H1 (cell line): ENCODE data around the gene MARCHF10. TPM values are rescaled to one million over a fixed set of nuclear protein-coding genes. Genes with fewer than 3 reads are reported as not detected.

Source experiments
- CTCF ChIA-PET: fragments of 300-600 bp; sonication (Branson Sonifier 250); formaldehyde crosslinking; loops from one replicate; lab custom pipeline; 2021; ENCODE audit not compliant: partially characterized antibody; lab: Charles Lee
- POLR2A ChIA-PET: fragments of 300-600 bp; sonication (Branson Sonifier 250); formaldehyde crosslinking; loops from one replicate; lab custom pipeline; 2021; ENCODE audit warnings: inconsistent platforms; ENCODE audit not compliant: partially characterized antibody; lab: Charles Lee
- DNase-seq, 2 experiments: peaks; one replicate each; pipeline versions ENCODE4 v3.0.0 to v3.0.0-alpha.2; 2010 to 2022; ENCODE audit warnings: low spot score in 2 of 2, low read depth in 1 of 2, mixed read lengths in 1 of 2
- FAIRE-seq: peaks from 2 replicates; lab custom pipeline; 2011; peaks lifted over from hg19 to GRCh38; lab: Jason Lieb, UNC
- H2AFZ ChIP-seq: 2 replicates; pipeline ENCODE4 v1.8.1; 2012; ENCODE audit warnings: low read length, inconsistent platforms
- H2AK5ac ChIP-seq: 2 replicates; pipeline ENCODE4 v1.6.1; 2013; ENCODE audit warnings: low read depth, low read length
- H2BK120ac ChIP-seq: replicated peaks from 2 replicates; pipeline ENCODE3; 2013; ENCODE audit warnings: low read depth, low read length, inconsistent platforms
- H2BK12ac ChIP-seq: 2 replicates; pipeline ENCODE4 v1.6.1; 2013; ENCODE audit warnings: low read depth, low read length
- H2BK15ac ChIP-seq: 2 replicates; pipeline ENCODE4 v1.6.1; 2013; ENCODE audit warnings: low read length
- H2BK20ac ChIP-seq: 2 replicates; pipeline ENCODE4 v1.6.1; 2013; ENCODE audit warnings: low read length
- H2BK5ac ChIP-seq: 2 replicates; pipeline ENCODE4 v1.6.1; 2013; ENCODE audit warnings: low read depth, low read length
- H3K14ac ChIP-seq: 2 replicates; pipeline ENCODE4 v1.6.1; 2013; ENCODE audit warnings: inconsistent platforms; ENCODE audit not compliant: insufficient read length
- H3K18ac ChIP-seq: 2 replicates; pipeline ENCODE4 v1.6.1; 2013; ENCODE audit warnings: low read length; ENCODE audit errors: extremely low read depth
- H3K23ac ChIP-seq: 2 replicates; pipeline ENCODE4 v1.6.1; 2013; ENCODE audit warnings: inconsistent platforms; ENCODE audit not compliant: insufficient read length
- H3K23me2 ChIP-seq: 2 replicates; pipeline ENCODE4 v1.6.1; 2013; ENCODE audit warnings: low read depth, low read length
- H3K27ac ChIP-seq: 2 replicates; pipeline ENCODE4 v1.6.1; 2011; ENCODE audit warnings: low read depth, low read length, inconsistent platforms
- H3K27me3 ChIP-seq, 4 experiments: replicated peaks in 1 of 4; 1 replicate in 1 of 4; 2 replicates in 3 of 4; pipeline versions ENCODE4 v1.6.1 to v1.8.1; 2011 to 2013; ENCODE audit warnings: low read length in 3 of 4, mild to moderate bottlenecking in 3 of 4, inconsistent platforms in 2 of 4, mixed read lengths in 2 of 4, moderate library complexity in 1 of 4; ENCODE audit not compliant: control insufficient read depth in 3 of 4, insufficient read depth in 3 of 4; ENCODE audit errors: extremely low read depth in 1 of 4
- H3K36me3 ChIP-seq, 4 experiments: 2 replicates each; pipeline versions ENCODE4 v1.6.1 to v1.8.1; 2011 to 2013; ENCODE audit warnings: mild to moderate bottlenecking in 4 of 4, low read length in 3 of 4, moderate library complexity in 2 of 4, control low read depth in 1 of 4, inconsistent platforms in 1 of 4; ENCODE audit not compliant: insufficient read depth in 4 of 4, control insufficient read depth in 2 of 4
- H3K4ac ChIP-seq: replicated peaks from 2 replicates; pipeline ENCODE3; 2013; ENCODE audit warnings: low read length, low read depth, mixed read lengths, inconsistent platforms; ENCODE audit not compliant: insufficient read length
- H3K4me1 ChIP-seq, 4 experiments: replicated peaks in 1 of 4; 1 replicate in 1 of 4; 2 replicates in 3 of 4; pipeline versions ENCODE4 v1.6.1 to v1.8.1; 2011 to 2013; ENCODE audit warnings: low read length in 3 of 4, inconsistent platforms in 2 of 4, mixed read lengths in 1 of 4; ENCODE audit not compliant: insufficient read depth in 4 of 4, control insufficient read depth in 3 of 4
- H3K4me2 ChIP-seq, 2 experiments: 2 replicates each; pipeline versions ENCODE4 v1.6.1 to v1.8.1; 2011 to 2013; ENCODE audit warnings: low read depth in 2 of 2, low read length in 2 of 2, control low read depth in 1 of 2, inconsistent platforms in 1 of 2, mild to moderate bottlenecking in 1 of 2; ENCODE audit not compliant: insufficient read depth in 1 of 2
- H3K4me3 ChIP-seq, 4 experiments: fragments of 200-600, 300-600 bp in 1 of 4; sonication (generic), shearing (Covaris generic), sonication (Bioruptor Twin) in 1 of 4; 2 replicates each; pipeline versions ENCODE4 v1.5.1 to v1.8.1; 2011 to 2016; ENCODE audit warnings: low read length in 4 of 4, low read depth in 3 of 4, control low read depth in 2 of 4, inconsistent platforms in 2 of 4, mild to moderate bottlenecking in 2 of 4, mixed read lengths in 1 of 4, moderate library complexity in 1 of 4; ENCODE audit not compliant: insufficient read depth in 2 of 4; ENCODE audit errors: extremely low read depth in 1 of 4
- H3K56ac ChIP-seq: replicated peaks from 2 replicates; pipeline ENCODE3; 2013; ENCODE audit warnings: low read depth, mild to moderate bottlenecking, mixed read lengths, low read length, inconsistent platforms; ENCODE audit not compliant: insufficient read length
- H3K79me1 ChIP-seq: 2 replicates; pipeline ENCODE4 v1.6.1; 2013; ENCODE audit warnings: low read depth, low read length, control low read depth
- H3K79me2 ChIP-seq, 2 experiments: 2 replicates each; pipeline versions ENCODE4 v1.6.1 to v1.8.1; 2012 to 2013; ENCODE audit warnings: low read length in 2 of 2, mild to moderate bottlenecking in 2 of 2, inconsistent platforms in 1 of 2; ENCODE audit not compliant: insufficient read depth in 2 of 2, control insufficient read depth in 1 of 2
- H3K9ac ChIP-seq, 4 experiments: replicated peaks in 1 of 4; 1 replicate in 1 of 4; 2 replicates in 3 of 4; pipeline versions ENCODE4 v1.6.1 to v1.8.1; 2011 to 2013; ENCODE audit warnings: low read depth in 3 of 4, low read length in 3 of 4, control low read depth in 2 of 4, mild to moderate bottlenecking in 2 of 4, moderate library complexity in 2 of 4, inconsistent platforms in 1 of 4; ENCODE audit errors: extremely low read depth in 1 of 4
- H3K9me3 ChIP-seq, 2 experiments: 2 replicates each; pipeline versions ENCODE4 v1.6.1 to v1.8.1; 2012 to 2013; ENCODE audit warnings: mild to moderate bottlenecking in 2 of 2, moderate library complexity in 2 of 2, control low read depth in 1 of 2, inconsistent platforms in 1 of 2, low read depth in 1 of 2, low read length in 1 of 2, mixed read lengths in 1 of 2; ENCODE audit not compliant: insufficient read depth in 2 of 2
- H4K20me1 ChIP-seq, 2 experiments: replicated peaks in 1 of 2; 2 replicates each; pipeline versions ENCODE3 to v1.8.1; 2011 to 2013; ENCODE audit warnings: inconsistent platforms in 2 of 2, low read length in 2 of 2, mild to moderate bottlenecking in 1 of 2; ENCODE audit not compliant: insufficient read depth in 2 of 2, control insufficient read depth in 1 of 2
- H4K5ac ChIP-seq: 2 replicates; pipeline ENCODE4 v1.6.1; 2013; ENCODE audit warnings: low read length, low read depth, mixed read lengths, inconsistent platforms; ENCODE audit not compliant: insufficient read length
- H4K8ac ChIP-seq: 2 replicates; pipeline ENCODE4 v1.8.0; 2013; ENCODE audit warnings: mild to moderate bottlenecking, moderate library complexity, low read length, inconsistent platforms; ENCODE audit not compliant: insufficient read depth; ENCODE audit errors: extremely low read depth
- H4K91ac ChIP-seq: replicated peaks from 2 replicates; pipeline ENCODE3; 2013; ENCODE audit warnings: low read length, mixed read lengths, inconsistent platforms; ENCODE audit not compliant: insufficient read length
- EP300 ChIP-seq, 2 experiments: IDR thresholded peaks; 1 replicate in 1 of 2; 2 replicates in 1 of 2; pipeline ENCODE4 v1.6.1; 2011 to 2012; ENCODE audit warnings: low read depth in 2 of 2, low read length in 2 of 2, mild to moderate bottlenecking in 2 of 2, borderline replicate concordance in 1 of 2, inconsistent platforms in 1 of 2, moderate library complexity in 1 of 2
- GABPA ChIP-seq: IDR thresholded peaks from 2 replicates; pipeline ENCODE4 v1.6.1; 2011; ENCODE audit warnings: mild to moderate bottlenecking, low read length, moderate library complexity, borderline replicate concordance; ENCODE audit not compliant: insufficient read depth
- TCF12 ChIP-seq: IDR thresholded peaks from 2 replicates; pipeline ENCODE4 v1.6.1; 2011; ENCODE audit warnings: low read depth, mild to moderate bottlenecking, low read length
- WGBS, 2 experiments: shearing (Covaris generic) in 1 of 2; methylation state at CpG; one replicate each; pipeline versions ENCODE4 v1.1.6 to v1.1.7; 2013 to 2015; ENCODE audit warnings: low lambda C conversion rate in 2 of 2, mixed read lengths in 2 of 2, inconsistent platforms in 1 of 2, low coverage in 1 of 2, missing lambda C conversion rate in 1 of 2; ENCODE audit not compliant: insufficient replicate concordance in 2 of 2, insufficient coverage in 1 of 2, insufficient read length in 1 of 2; ENCODE audit errors: extremely low coverage in 1 of 2, missing lambda C conversion rate in 1 of 2; 5-methylcytosine and 5-hydroxymethylcytosine counted together
- polyA plus RNA-seq, 7 experiments: library from polyadenylated mRNA; depleted of rRNA in 3 of 7; stranded (reverse) in 5 of 7; unstranded in 2 of 7; fragments of >200 nt in 5 of 7; fragments of 200-250 nt in 2 of 7; gene quantifications; 1 replicate in 5 of 7; 2 replicates in 1 of 7; 4 replicates in 1 of 7; pipeline versions ENCODE4 v1.2.1 to v1.2.3, GENCODE V29; 2011 to 2013; ENCODE audit warnings: missing spikeins in 2 of 7, mixed read lengths in 2 of 7
- total RNA-seq: library from RNA; stranded (reverse); fragmentation: NEBNext Ultra II Directional; extraction: Animal tissue kit (Norgen Biotek cat#: 25700); gene quantifications from 2 replicates; pipeline ENCODE4 v1.2.1, GENCODE V29; 2021

Gene MARCHF10
- total and polyA plus RNA-seq, 2 of the 8 experiments (the other 6 are each of a cell fraction or from before 2014, with no cell fraction given) = 0.48 to 0.73 TPM

DNA sequence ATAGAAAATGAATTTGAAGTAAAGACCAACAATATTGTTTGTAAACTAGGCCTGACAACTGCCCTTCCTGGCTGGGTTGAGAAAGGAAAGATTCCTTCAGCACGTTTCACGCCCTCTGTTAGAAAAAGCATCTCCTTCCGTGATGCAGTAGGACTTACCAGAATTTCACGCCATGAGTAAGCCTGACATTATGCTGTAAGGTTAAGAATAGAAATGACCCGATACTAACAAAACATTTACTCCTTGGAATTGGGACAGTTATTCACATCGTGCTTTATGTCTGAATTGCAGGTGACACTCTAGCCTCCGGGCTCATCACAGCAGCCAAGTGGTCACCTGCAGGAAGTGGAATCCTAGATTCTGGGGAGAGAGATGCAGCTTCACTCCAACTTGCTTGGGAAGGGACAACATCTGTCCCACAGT is 17.5 kb downstream of the MARCHF10 start:
- ChIA-PET POLR2A (no interaction called here), CTCF (interaction anchor here (0.7 kb wide), 1 partner anchor 35 kb away, joined by 3 read pairs; no protein-coding TSS in a partner anchor)
- no peaks in the 10 kb centered on the region for H3K4me1 ChIP-seq
- H2BK15ac ChIP-seq = no peak overlapping the region
- H2BK120ac ChIP-seq = no peak overlapping the region
- no peak overlapping the region for H3K27ac ChIP-seq
- no peak for DNase-seq
- no peak overlapping the region for H3K18ac ChIP-seq
- WGBS, 2 experiments = 91% methylated on average over 7 of the region's 7 CpGs; no CpG with 5 or more reads in 1 of the 2 experiments
- TF ChIP-seq EP300 (IDR thresholded peaks at IDR 0.05; ENCODE audit: borderline replicate concordance in 1 of 2, low read depth in 2 of 2, low read length in 2 of 2) (no peak), TCF12 (no peak), GABPA (no peak)
- H3K4ac ChIP-seq = no peak overlapping the region
- no peak overlapping the region for H3K56ac ChIP-seq
- H3K79me2 ChIP-seq = no peaks in the 10 kb centered on the region
- H2BK20ac ChIP-seq = no peak overlapping the region
- H2AFZ ChIP-seq = no peak overlapping the region
- no peak overlapping the region for H3K9ac ChIP-seq
- no peaks in the 10 kb centered on the region; a peak in 1 of 4 replicates for H3K9me3 ChIP-seq
- H4K5ac ChIP-seq = no peak overlapping the region
- H4K20me1 ChIP-seq = peaks cover 0 to 3% of the 10 kb centered on the region in 2 experiments
- no peak overlapping the region for H3K14ac ChIP-seq
- peaks cover 18% of the 10 kb centered on the region; the same call in 1 of the 2 replicates for H3K23me2 ChIP-seq
- H3K4me2 ChIP-seq = no peak overlapping the region
- no peak for FAIRE-seq
- H3K4me3 ChIP-seq = no peak overlapping the region
- no peak overlapping the region for H4K91ac ChIP-seq
- H2BK12ac ChIP-seq = no peak overlapping the region
- H3K36me3 ChIP-seq = no peaks in the 10 kb centered on the region
- no peaks in the 10 kb centered on the region for H3K27me3 ChIP-seq
- H3K23ac ChIP-seq = no peak overlapping the region
- H2BK5ac ChIP-seq = no peak overlapping the region
- no peak overlapping the region for H4K8ac ChIP-seq
- H3K79me1 ChIP-seq = no peaks in the 10 kb centered on the region
- no peak overlapping the region for H2AK5ac ChIP-seq
